Right atrium auricular region (tissue), 2 donors: Measurements from ENCODE around the gene CACNA1C. TPM values are rescaled to one million over a fixed set of nuclear protein-coding genes. Genes with fewer than 3 reads are reported as not detected.
A peak's percentile ranks its signal among the peaks of the same experiment; 100 is the strongest.

ENCODE experiments used
- DNase-seq: peaks from one replicate; pipeline ENCODE4 v3.0.0-alpha.2; 2019; ENCODE audit warnings: low spot score
- H3K27ac ChIP-seq, 2 donors: fragments of 200-600 bp; sonication (generic); 1 replicate in 1 of 2; 2 replicates in 1 of 2; pipeline ENCODE4 v1.5.1; 2016 to 2019
- H3K27me3 ChIP-seq, 2 donors: fragments of 200-600 bp; sonication (generic); one replicate each; pipeline versions ENCODE4 v1.5.1 to v1.6.0; 2017 to 2019
- H3K36me3 ChIP-seq: fragments of 200-600 bp; sonication (generic); one replicate; pipeline ENCODE4 v1.5.1; 2016
- H3K4me1 ChIP-seq, 2 donors: fragments of 200-600 bp; sonication (generic); one replicate each; pipeline versions ENCODE4 v1.5.1 to v1.6.0; 2017 to 2019
- H3K4me3 ChIP-seq, 2 donors: fragments of 200-600 bp; sonication (generic); 1 replicate in 1 of 2; 2 replicates in 1 of 2; pipeline ENCODE4 v1.5.1; 2017 to 2019; ENCODE audit warnings: mild to moderate bottlenecking in 1 of 2, moderate library complexity in 1 of 2
- H3K9me3 ChIP-seq, 2 donors: fragments of 200-600 bp; sonication (generic); one replicate each; pipeline ENCODE4 v1.5.1; 2019
- total RNA-seq, 2 donors: library from RNA; depleted of rRNA; stranded (reverse); fragments of >200 nt; gene quantifications; one replicate each; pipeline ENCODE4 v1.1.0, GENCODE V29; 2016
- TF ChIP-seq, protein P1 (sequence below), 2 donors: fragments of 200-600 bp; sonication (generic); IDR thresholded peaks; one replicate each; pipeline ENCODE4 v1.5.1; 2019; ENCODE audit warnings: antibody characterized with exemption in 2 of 2

The CACNA1C gene
- total RNA-seq, 2 donors from 2014 or later = 83.1 to 93.6 TPM

DNA sequence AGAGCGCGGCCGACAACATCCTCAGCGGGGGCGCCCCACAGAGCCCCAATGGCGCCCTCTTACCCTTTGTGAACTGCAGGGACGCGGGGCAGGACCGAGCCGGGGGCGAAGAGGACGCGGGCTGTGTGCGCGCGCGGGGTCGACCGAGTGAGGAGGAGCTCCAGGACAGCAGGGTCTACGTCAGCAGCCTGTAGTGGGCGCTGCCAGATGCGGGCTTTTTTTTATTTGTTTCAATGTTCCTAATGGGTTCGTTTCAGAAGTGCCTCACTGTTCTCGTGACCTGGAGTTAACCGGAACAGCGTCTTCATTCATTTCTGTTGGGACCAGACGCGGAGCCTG is 638.2 kb downstream of the CACNA1C start:
- Histone ChIP-seq H3K36me3 (peaks cover 54% of the 10 kb centered on the region), H3K4me1 (peaks cover 0 to 4% of the 10 kb centered on the region in 2 donors), H3K4me3 (peak overlapping the region in 1 of 2 donors; percentile 34), H3K9me3 (no peaks in the 10 kb centered on the region), H3K27ac (no peak overlapping the region), H3K27me3 (no peaks in the 10 kb centered on the region)
- TF ChIP-seq, protein P1, sequence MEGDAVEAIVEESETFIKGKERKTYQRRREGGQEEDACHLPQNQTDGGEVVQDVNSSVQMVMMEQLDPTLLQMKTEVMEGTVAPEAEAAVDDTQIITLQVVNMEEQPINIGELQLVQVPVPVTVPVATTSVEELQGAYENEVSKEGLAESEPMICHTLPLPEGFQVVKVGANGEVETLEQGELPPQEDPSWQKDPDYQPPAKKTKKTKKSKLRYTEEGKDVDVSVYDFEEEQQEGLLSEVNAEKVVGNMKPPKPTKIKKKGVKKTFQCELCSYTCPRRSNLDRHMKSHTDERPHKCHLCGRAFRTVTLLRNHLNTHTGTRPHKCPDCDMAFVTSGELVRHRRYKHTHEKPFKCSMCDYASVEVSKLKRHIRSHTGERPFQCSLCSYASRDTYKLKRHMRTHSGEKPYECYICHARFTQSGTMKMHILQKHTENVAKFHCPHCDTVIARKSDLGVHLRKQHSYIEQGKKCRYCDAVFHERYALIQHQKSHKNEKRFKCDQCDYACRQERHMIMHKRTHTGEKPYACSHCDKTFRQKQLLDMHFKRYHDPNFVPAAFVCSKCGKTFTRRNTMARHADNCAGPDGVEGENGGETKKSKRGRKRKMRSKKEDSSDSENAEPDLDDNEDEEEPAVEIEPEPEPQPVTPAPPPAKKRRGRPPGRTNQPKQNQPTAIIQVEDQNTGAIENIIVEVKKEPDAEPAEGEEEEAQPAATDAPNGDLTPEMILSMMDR (IDR thresholded peaks at IDR 0.05) = no peak
- DNase-seq = no peak

DNA sequence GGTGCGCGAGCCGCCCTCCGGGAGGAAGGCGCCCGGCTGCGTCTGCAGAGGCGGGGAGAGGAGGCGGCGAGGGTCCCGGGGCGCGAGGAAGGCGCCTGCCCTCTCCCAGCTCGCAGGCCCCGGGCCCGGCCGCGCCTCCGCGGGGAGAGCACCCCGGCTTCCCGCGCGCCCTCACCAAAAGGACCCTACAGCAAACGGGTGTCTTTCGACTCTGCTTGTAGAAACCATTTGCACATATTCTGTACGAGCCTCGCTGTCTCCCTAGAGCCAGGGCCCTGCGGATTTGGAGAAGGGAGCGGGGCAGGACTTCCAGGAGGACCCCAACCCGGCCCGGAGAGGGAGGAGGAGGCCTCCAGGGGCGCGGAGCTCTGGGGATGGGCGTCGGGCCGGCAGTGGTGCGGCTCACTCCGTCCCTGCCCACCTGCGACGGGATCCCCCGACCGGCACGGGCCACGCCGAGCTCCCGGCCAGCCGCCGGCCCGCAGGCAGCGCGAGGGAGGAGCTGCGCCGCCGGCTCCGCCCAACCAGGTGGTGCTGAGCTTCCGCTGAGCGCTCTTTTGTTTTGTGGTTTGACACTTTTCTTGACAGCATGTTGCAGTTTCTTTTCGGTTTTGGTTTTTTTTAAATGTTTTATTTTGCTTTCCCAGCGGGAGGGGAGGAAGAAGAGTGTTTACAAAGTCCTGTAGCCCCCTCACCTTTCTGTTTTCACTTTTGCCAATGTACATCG is 638.7 kb downstream of the CACNA1C start:
- Histone ChIP-seq H3K4me3 (peak overlapping the region in 1 of 2 donors; percentile 34), H3K27ac (no peak overlapping the region), H3K36me3 (peaks cover 49% of the 10 kb centered on the region), H3K27me3 (no peaks in the 10 kb centered on the region), H3K9me3 (no peaks in the 10 kb centered on the region), H3K4me1 (peaks cover 0 to 4% of the 10 kb centered on the region in 2 donors)
- DNase-seq = no peak
- TF ChIP-seq, protein P1 (IDR thresholded peaks at IDR 0.05) = no peak

DNA sequence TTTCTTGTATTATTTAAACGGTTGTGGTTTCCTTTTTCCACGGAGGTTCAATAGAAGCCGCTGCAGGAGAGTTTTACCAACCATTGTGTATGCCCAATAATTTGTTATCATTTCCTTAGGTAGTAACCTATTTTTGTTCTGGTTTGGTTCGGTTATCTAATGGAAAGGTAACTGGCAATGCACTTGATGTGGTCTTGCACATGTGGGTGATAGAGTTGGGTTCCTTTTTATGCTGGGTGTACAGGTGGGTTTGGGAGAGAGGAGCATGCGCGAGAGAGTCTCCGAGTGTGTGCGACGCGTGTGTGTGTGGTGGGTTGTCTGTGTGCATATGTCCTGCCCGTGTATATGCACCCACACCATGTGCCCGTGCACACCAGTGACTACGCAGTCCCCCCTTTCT is 639.3 kb downstream of the CACNA1C start:
- H3K36me3 ChIP-seq = peaks cover 43% of the 10 kb centered on the region
- H3K27ac ChIP-seq = no peak overlapping the region
- DNase-seq = no peak
- no peaks in the 10 kb centered on the region for H3K27me3 ChIP-seq
- peaks cover 0 to 4% of the 10 kb centered on the region in 2 donors for H3K4me1 ChIP-seq
- H3K9me3 ChIP-seq = no peaks in the 10 kb centered on the region
- TF ChIP-seq, protein P1 (IDR thresholded peaks at IDR 0.05) = no peak
- no peak overlapping the region for H3K4me3 ChIP-seq

DNA sequence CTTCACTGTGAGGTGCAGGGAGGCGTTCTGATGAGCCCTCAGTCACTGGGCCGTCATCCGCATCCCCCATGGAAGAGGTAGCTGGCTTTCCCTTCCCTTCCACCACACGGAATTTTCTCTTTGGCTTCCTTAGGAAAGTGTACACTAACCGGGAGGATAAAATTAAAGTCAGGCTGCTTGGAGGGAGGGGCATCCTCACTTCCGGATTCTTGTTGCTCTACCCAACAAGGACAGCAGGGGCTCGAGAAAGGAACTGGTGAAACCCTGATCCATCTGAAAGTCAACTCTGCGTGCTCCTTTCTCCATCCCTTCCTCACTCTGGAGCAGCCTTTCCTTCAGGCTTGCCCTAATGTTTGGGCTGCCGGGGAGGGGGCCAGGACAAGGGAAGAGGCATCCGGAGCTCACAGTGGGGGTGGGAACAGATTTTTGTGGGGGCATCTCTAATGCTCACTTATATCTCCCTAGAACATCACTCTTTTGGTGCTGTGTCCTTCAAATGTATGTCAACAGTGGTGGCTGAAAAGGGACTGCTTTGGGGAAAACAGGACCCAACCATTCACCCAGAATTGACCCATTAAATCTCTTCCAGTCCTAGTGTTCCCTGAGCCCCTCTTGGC is 640.6 kb downstream of the CACNA1C start:
- Histone ChIP-seq H3K4me3 (no peak overlapping the region), H3K27me3 (no peaks in the 10 kb centered on the region), H3K27ac (no peak overlapping the region), H3K9me3 (no peaks in the 10 kb centered on the region), H3K4me1 (peaks cover 0 to 4% of the 10 kb centered on the region in 2 donors), H3K36me3 (peaks cover 31% of the 10 kb centered on the region)
- TF ChIP-seq, protein P1 (IDR thresholded peaks at IDR 0.05) = no peak
- peak; percentile 50 for DNase-seq

DNA sequence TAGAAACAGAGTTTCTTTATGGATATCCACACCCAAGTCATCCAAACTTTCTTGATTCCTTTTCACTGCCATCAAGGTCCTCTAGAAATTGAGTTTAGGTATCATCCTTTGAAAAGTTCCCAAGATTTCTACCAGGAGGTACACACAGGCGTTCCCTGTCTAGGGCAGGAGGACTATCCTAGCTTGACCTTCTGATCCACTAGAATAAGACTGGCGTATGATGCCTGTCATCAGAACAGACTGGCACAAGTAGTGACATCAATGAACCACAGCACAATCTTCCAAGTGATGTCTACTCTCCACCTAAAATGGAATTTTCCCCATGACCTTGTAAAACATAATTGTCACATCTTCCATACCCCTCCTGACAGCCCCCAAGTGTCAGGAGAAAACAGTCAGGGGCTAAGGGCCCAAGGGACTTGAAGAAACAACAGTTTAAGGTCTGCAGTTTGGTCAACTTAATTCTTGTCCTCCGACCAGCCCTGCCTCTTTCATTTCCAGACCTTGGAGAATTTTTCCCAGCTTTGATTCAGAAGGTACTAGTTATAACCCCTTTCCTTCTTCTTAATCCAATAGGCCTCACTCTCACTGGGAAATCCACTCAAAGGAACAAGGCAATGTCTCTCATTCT is 641.3 kb downstream of the CACNA1C start:
- Histone ChIP-seq H3K27ac (no peak overlapping the region), H3K4me1 (peaks cover 0 to 4% of the 10 kb centered on the region in 2 donors), H3K36me3 (peaks cover 24% of the 10 kb centered on the region), H3K9me3 (no peaks in the 10 kb centered on the region), H3K4me3 (no peak overlapping the region), H3K27me3 (no peaks in the 10 kb centered on the region)
- DNase-seq = no peak
- TF ChIP-seq, protein P1 (IDR thresholded peaks at IDR 0.05) = no peak
